Femur (tissue), 1 donor: ENCODE results near the gene CDH23.

Experiments used
- DNase-seq: peaks from one replicate; pipeline ENCODE4 v3.0.0-alpha.2; 2017

The CDH23 gene

GRCh38 chr10:71467569-71468362 is 71.0 kb downstream of the CDH23 start:
- DNase-seq: no peak

GRCh38 chr10:71468363-71469094 is 71.8 kb downstream of the CDH23 start:
- DNase-seq: no peak

DNA sequence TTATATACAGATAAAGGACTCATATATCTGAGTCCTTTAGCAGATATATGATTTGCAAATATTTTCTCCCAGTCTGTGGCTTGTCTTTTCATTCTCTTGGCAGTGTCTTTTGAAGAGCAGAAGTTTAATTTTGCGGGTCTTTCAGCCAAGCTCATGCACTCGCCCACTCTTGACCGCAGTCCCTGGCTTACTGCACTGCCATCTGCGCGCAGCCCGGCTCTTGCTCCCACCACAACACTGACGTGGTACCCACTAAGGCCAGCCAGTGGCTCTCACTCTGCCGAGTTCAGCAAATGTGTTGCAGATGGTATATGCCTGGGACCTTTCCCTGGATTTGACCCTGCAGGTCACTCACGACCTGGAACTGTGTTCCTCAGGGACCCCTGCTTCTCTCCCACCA is 74.3 kb downstream of the CDH23 start:
- no peak for DNase-seq

GRCh38 chr10:71471957-71472365 is 75.2 kb downstream of the CDH23 start:
- DNase-seq: no peak

GRCh38 chr10:71472466-71472865 is 75.7 kb downstream of the CDH23 start:
- no peak for DNase-seq

GRCh38 chr10:71472912-71473311 is 76.2 kb downstream of the CDH23 start:
- no peak for DNase-seq

GRCh38 chr10:71473671-71474599 is 77.2 kb downstream of the CDH23 start:
- no peak for DNase-seq

DNA sequence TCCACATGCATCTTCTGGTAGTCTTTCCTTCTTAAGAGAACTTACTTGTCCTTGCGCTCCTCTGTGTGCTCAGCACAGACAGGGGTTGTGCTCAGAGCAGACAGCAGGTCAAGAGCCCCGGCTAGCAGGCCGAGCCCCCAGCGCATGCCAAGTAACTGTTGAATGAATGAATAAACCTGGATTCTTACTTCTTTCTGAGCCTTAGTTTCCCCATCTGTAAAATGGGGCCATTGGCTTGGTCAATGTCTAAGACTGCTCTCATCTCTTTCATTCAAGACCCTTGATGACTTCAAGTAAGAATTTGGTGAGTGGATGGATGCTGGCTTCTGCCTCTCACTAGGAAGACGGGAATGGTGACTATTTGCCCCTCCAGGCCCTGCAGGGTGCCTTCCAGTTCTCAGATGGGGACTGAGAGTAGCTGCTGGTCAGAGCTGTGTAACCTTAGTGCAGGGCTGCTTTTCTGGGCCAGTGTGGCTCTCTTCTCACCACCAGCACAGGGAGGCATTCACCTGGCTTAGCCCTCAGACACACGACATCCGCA is 78.1 kb downstream of the CDH23 start:
- DNase-seq: no peak

DNA sequence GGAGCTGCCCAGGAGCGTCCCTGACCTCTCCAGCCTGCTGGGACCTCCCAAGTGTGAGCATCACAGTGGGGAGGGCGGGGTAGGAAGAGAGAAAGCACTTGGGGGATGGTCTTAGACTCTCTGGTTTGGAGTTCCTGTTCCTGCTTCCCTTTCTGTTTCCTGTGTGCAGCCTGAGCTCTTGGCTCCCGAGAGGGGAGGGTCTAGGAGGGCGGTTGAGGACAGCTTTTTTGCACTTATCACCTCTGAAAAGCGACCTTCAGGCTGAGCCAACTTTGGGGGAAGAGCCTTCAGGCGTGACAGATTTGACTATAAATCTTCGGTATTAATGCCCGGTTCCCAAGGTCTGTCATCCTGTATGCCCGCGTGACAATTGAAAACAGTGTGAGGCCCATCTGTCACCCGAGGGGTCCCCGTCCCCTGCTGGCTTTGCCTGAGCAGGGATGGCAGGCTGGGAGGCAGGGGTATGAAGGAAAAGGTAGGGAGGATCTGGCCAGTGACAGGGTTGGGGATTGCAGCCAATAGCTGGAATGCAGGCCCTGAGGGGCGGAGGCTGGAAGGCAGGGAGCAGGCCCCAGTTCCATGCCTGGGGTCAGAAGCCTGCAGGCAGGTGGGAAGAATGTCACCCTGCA is 78.6 kb downstream of the CDH23 start:
- DNase-seq: no peak

GRCh38 chr10:71476228-71477011 is 79.7 kb downstream of the CDH23 start:
- DNase-seq: peak; percentile 85

DNA sequence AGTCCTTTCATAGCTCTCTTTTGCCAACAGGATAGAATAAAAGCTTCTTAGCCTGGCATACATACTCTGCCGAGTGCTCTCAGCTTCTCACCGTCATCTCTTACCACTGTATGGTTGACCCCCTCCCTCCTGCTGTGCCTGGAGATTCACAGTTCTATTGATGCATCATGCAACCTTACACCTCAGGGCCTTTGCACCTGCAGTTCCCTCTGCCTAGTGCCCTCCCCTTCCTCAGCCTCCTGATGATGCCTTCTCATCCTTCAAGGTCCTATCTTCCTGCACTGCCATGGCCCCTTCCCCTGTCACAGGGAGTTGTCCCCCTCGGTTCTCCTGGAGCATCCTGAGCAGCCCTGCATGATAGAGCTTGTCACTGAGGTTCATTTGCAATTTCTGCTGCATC is 81.5 kb downstream of the CDH23 start:
- no peak for DNase-seq

- DNase-seq: no peak
These were observed 82.2 kb downstream of the CDH23 start for GRCh38 chr10:71478813-71479365.

GRCh38 chr10:71479831-71480230 is 83.1 kb downstream of the CDH23 start:
- no peak for DNase-seq

- DNase-seq: no peak
These were observed 83.9 kb downstream of the CDH23 start for GRCh38 chr10:71480662-71481061.

DNA sequence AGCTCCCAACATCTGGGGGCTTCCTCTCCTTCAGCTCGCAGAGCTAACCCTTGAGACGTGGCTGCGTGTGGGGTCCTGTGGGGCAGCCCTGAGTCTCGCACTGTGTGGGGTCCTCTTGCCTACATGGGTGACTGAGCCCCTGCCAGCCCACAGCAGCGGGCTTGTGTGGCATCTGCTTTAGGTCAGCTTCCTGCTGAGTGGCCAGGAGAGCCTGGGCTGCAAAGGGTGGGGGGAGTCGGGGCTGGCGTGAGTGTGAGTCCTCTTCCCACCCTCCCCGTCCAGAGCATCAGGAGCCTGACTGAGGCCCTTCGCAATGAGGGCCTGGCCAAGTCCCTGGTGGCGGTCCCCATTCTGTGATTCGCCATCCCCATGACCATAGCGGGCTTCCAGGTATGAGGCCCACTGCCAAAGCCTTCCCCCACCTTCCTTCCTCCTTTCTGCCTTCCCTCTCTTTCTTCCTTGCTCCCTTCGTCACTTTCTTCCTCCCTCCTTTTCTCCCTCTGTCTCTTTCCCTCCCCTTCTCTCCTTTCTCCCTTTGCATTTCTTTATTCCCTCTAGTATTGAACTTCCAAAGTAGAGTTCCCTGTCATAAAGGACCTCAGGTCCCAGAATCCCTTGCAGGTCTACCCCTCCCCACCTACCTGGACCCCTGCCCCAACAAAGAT is 85.2 kb downstream of the CDH23 start:
- DNase-seq: no peak

GRCh38 chr10:71482620-71483019 is 85.9 kb downstream of the CDH23 start:
- DNase-seq: no peak

GRCh38 chr10:71483135-71483534 is 86.4 kb downstream of the CDH23 start:
- no peak for DNase-seq

DNA sequence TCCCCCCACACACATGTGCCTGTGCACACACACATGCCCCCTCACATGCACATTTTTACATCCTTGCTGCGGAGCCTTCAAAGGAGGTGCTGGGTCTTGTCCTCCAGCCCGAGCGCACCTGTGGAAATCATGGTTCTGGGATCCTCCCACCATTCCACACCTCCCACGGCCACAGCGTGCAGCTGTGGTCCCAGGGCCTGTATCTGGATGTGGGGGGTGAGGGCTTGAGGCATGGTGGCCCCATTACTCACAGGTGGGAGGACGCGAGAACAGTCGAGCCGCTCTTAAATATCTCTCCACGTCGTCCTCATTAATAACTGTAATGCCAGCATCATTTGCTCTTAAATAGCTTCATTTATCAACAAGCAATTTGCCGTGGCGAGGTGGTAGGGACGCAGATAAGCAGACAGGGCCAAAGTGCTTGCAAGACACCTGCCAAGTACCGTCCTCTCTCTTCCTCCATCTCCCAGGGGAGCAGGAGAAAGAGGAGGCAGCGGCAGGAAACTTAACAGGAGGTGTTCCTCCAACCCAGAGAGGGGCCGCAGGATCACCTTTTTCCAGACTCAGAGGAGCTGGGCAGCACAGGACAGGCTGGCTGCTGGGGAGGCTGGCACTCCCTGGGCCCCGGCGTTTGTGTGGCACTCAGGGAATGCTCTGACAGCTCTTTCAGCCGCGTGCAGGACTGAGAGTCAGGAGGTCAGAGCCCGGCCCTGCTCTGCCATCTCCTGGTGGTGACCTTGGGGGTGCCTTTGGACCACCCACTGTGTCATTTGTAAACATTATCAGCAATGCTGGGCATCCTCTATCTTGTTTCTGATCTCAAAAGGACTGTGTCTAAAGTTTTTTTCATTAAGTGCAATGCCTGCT is 87.4 kb downstream of the CDH23 start:
- DNase-seq: no peak

- DNase-seq: no peak
These were observed 89.9 kb downstream of the CDH23 start for GRCh38 chr10:71486484-71487114.
